ENCODE data around the gene MMP24. TPM values are rescaled to one million over a fixed set of nuclear protein-coding genes. Genes with fewer than 3 reads are reported as not detected.
"Not testable (repeated sequence)": the region's sequence is repeated elsewhere in the genome, so short reads cannot be mapped to it uniquely, and the experiment has no call there.

MMP24 gene
- total RNA-seq, 2 experiments from 2014 or later = not detected

DNA sequence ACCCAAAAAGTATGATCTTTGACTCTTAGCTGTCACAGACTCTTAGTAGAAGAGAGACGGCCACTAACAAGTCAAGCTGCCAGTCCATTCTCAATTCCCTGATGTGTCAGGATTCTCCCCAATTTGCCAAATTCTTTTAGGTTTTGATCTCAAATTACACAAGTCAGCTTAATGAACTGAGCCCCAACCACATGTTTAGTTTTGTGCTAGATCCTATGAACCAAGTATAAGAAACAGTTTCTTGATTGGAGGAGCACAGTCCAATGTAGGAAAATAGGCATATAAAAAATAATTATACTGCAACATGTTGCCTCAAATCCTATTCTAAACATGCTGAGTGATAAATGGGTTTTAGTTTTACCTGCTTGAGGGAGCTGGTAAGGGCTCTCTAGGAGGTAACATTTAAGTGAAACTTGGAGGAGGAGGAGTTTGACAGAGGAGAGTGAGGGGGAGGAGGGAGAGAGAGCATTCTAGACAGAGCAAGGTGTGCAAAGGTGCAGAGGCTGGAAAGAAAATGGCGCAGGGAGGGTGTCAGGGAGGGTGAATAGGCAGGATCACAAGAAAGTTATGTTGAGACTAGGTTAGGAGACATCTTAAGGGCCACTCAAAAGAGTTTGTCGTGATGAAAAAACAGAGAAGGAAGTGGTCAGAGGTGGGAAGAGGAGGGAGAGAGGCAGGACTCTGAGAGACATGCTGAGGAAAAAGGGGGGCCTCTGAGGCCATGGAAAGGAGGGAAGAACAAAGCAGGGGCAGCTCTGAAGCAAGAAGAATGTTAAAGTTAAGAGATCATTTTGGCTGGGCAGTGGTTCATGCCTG is 88.5 kb downstream of the MMP24 start:
- Mint-ChIP-seq H3K27me3 (no peaks in the 10 kb centered on the region), H3K9me3 (no peaks in the 10 kb centered on the region), H3K36me3 (peaks cover 4% of the 10 kb centered on the region), H3K27ac (peak overlapping the region; percentile 69), H3K4me3 (no peak overlapping the region), H3K4me1 (ENCODE audit: low read depth) (peaks cover 57% of the 10 kb centered on the region)
- DNase-seq = no peak
- ChIA-PET POLR2A (no interaction called here), CTCF (interaction anchor here (1.3 to 4.6 kb wide), 2 partner anchors 11 to 14 kb away, joined by 6 to 32 read pairs; no protein-coding TSS in a partner anchor)
- intact Hi-C loops (cut with micrococcal nuclease) = no loop called here

DNA sequence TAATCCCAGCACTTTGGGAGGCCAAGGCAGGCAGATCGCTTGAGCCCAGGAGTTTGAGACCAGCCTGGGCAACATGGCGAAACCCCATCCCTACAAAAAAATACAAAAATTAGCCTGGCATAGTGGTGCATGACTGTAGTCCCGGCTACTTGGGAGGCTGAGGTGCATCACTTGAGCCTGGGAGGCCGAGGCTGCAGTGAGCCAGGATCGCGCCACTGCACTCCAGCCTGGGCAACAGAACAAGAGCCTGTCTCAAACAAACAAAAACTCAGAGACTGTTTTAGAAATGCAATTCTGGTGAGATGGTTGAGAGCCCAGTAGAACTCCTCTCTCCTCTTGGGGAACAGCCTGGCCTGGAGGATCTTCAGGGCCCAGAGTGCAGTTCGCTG is 89.1 kb downstream of the MMP24 start:
- H3K4me3 Mint-ChIP-seq; intact Hi-C loops (cut with micrococcal nuclease); DNase-seq; H3K36me3 Mint-ChIP-seq; H3K27me3 Mint-ChIP-seq; H3K9me3 Mint-ChIP-seq: not testable (repeated sequence)
- POLR2A ChIA-PET = interaction anchor here (1.0 kb wide), 1 partner anchor 10 kb away, joined by 3 read pairs; no protein-coding TSS in a partner anchor
- H3K4me1 Mint-ChIP-seq (ENCODE audit: low read depth) = peaks cover 58% of the 10 kb centered on the region
- CTCF ChIA-PET = interaction anchor here (1.3 to 4.6 kb wide), 2 partner anchors 12 to 14 kb away, joined by 6 to 32 read pairs; no protein-coding TSS in a partner anchor
- H3K27ac Mint-ChIP-seq = peak overlapping the region; percentile 69

DNA sequence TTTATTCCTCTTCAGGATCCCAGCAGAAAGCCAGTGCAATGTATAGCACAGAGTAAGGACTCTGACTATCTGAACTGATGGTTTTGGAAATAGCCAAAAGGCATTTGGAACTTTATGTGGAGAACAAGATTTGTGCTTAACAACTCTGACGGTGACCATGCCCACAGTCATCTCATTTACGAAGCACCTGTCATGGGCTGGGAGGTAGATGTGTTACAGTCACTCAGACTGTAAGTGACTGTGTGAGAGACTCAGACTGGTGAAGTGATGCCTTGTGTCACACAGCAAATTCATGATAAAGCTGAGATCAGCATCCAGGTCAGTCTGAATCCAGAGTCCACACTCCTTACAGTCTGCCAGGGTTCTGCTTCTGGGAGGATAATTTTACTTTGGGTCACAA is 89.6 kb downstream of the MMP24 start:
- ChIA-PET CTCF (no interaction called here), POLR2A (interaction anchor here (1.0 kb wide), 1 partner anchor 10 kb away, joined by 3 read pairs; no protein-coding TSS in a partner anchor)
- no peaks in the 10 kb centered on the region for H3K27me3 Mint-ChIP-seq
- no peak for DNase-seq
- peaks cover 55% of the 10 kb centered on the region for H3K4me1 Mint-ChIP-seq (ENCODE audit: low read depth)
- no peak overlapping the region for H3K4me3 Mint-ChIP-seq
- intact Hi-C loops (cut with micrococcal nuclease) = no loop called here
- H3K36me3 Mint-ChIP-seq = peaks cover 4% of the 10 kb centered on the region
- no peaks in the 10 kb centered on the region for H3K9me3 Mint-ChIP-seq
- H3K27ac Mint-ChIP-seq = peak overlapping the region; percentile 6

DNA sequence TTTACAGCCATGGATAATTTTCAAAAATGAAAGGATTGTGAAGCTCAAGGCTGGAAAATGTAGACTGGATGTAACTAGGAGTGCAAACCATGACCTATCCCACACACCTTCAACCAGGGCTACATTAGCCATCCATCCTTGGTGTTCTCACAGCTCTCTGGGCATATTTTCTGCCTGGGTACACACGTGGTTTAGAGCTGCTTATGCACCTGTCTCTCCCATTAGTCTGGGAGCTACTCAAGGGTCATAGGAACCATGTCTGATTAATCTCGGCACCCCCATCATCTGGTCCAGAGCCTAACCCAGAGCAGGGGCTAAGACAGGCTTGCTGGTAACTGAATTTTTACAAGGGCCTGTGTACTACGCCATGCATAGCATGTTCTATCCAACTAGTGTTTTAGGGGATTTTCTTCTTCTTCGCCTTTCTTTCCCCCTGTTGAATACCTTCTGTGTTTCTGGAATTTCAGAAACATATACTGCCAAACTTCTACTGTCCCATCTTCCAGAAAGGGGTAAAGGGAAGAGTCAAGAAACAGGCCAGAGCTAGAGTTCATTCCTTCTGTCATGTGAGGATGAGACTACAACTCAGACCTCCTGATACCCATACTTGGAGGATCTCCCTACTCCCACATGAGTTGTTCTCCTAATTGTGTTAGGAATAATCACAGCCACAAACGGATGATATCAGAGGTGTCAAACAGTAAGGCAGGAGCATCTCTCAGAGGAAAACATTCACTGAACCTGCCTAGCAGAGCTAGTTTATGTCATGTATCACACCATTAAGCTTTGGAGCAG is 91.1 kb downstream of the MMP24 start:
- DNase-seq = no peak
- ChIA-PET POLR2A (no interaction called here), CTCF (interaction anchor here (1.5 to 3.0 kb wide), 3 partner anchors 10 to 14 kb away, joined by 8 to 22 read pairs (median 10); no protein-coding TSS in a partner anchor)
- H3K4me3 Mint-ChIP-seq = no peak overlapping the region
- H3K4me1 Mint-ChIP-seq (ENCODE audit: low read depth) = peaks cover 41% of the 10 kb centered on the region
- intact Hi-C loops (cut with micrococcal nuclease) = no loop called here
- peak overlapping the region; percentile 5 for H3K27ac Mint-ChIP-seq
- H3K36me3 Mint-ChIP-seq = peaks cover 3% of the 10 kb centered on the region
- no peaks in the 10 kb centered on the region for H3K9me3 Mint-ChIP-seq
- H3K27me3 Mint-ChIP-seq = no peaks in the 10 kb centered on the region

DNA sequence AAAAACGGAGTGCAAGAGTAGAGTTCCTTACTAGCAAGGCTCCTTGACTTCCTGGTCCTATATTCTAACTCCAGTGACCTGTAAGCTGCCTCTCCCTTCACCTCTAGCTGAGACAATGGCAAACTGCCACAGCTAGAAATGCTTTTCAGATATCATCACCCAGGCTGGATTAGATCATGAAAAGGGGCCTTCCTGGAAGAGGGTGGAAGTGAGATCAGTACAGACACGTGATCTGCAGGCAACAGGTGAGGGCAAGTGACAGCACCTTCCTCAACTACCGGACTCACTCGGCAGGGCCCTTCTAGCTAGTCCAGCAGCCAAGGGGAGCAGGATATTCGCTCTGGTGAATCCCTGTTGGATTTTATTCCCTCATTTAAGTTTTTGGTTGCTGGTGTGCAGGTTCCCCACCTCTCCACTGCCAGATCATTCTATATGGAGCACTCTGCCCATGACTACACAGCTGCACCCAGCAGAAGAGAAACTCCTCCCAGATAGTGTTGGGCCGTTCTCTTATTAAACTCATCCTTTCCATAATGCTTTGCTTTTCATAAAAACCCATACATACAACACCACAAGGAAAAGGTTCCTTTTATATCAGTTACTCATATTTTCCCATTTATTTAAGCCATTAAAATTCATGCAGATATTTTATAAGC is 92.1 kb downstream of the MMP24 start:
- intact Hi-C loops (cut with micrococcal nuclease) = no loop called here

DNA sequence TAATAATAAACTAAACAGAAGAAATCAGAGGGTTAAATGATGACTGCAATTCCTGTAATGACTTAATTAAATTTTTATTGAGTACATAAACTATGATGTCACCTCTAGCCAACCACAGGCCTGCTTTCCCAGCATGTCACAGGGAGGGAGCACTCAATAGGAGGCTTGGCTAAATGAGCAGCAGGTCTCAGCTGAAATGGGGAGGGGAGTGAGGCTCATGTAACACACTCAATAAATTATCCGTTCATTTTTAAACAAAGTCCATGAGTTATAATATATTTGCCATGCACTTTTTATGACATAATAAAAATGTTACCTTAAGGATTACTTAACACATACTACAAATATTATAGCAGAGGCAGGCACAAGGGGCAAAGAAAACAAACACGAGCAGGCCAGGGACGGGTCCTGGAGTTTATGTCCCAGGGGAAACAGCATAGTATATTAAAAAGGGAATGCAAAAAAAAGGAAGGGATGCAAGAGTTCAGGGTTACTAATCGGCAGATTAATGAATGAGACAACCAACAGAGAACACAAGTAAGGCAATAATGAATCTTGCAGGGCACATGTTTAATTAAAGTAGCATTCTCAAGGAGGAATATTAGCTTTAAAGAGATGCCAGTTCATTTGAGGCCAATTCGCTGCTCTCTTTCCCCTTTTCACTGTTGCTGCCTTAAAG is 92.8 kb downstream of the MMP24 start:
- H3K4me1 Mint-ChIP-seq (ENCODE audit: low read depth) = peaks cover 39% of the 10 kb centered on the region
- no peak for DNase-seq
- no peak overlapping the region for H3K27ac Mint-ChIP-seq
- CTCF ChIA-PET = interaction anchor here (1.7 to 3.0 kb wide), 3 partner anchors 10 to 15 kb away, joined by 7 to 22 read pairs (median 10); no protein-coding TSS in a partner anchor
- POLR2A ChIA-PET = no interaction called here
- no peaks in the 10 kb centered on the region for H3K36me3 Mint-ChIP-seq
- H3K4me3 Mint-ChIP-seq = no peak overlapping the region
- H3K27me3 Mint-ChIP-seq = no peaks in the 10 kb centered on the region
- intact Hi-C loops (cut with micrococcal nuclease) = no loop called here
- no peaks in the 10 kb centered on the region for H3K9me3 Mint-ChIP-seq

More for the DNA sequence above, 92.1 kb downstream of the MMP24 start:
- H3K36me3 Mint-ChIP-seq = peaks cover 1% of the 10 kb centered on the region
- DNase-seq = peak; percentile 21
- no peak overlapping the region for H3K4me3 Mint-ChIP-seq
- H3K4me1 Mint-ChIP-seq (ENCODE audit: low read depth) = peaks cover 44% of the 10 kb centered on the region
- ChIA-PET POLR2A (no interaction called here), CTCF (interaction anchor here (1.5 to 3.0 kb wide), 3 partner anchors 11 to 15 kb away, joined by 8 to 22 read pairs (median 10); no protein-coding TSS in a partner anchor)
- H3K9me3 Mint-ChIP-seq = no peaks in the 10 kb centered on the region
- no peak overlapping the region for H3K27ac Mint-ChIP-seq
- no peaks in the 10 kb centered on the region for H3K27me3 Mint-ChIP-seq

DNA sequence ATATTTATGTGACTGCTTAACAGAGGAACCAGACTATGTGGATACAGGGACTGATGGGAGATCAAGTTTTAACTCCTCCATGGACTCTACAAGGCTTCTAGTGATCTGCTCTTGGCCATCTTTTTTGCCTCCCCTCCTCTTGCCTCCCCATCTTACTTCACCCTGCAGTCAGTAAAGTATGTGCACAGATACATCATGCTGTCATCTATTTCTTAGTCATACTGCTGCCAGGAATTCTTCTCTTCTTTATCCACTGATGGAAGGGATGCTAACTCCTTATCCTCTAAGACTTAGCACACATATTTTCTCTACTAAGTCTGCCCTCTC is 93.3 kb downstream of the MMP24 start:
- POLR2A ChIA-PET = no interaction called here
- Mint-ChIP-seq H3K27ac (no peak overlapping the region), H3K4me3 (no peak overlapping the region), H3K36me3 (no peaks in the 10 kb centered on the region), H3K9me3 (no peaks in the 10 kb centered on the region), H3K4me1 (ENCODE audit: low read depth) (peaks cover 34% of the 10 kb centered on the region), H3K27me3 (no peaks in the 10 kb centered on the region)
- CTCF ChIA-PET = interaction anchor here (1.6 to 1.7 kb wide), 2 partner anchors 9 to 13 kb away, joined by 6 to 7 read pairs; no protein-coding TSS in a partner anchor
- no peak for DNase-seq
- intact Hi-C loops (cut with micrococcal nuclease) = no loop called here

DNA sequence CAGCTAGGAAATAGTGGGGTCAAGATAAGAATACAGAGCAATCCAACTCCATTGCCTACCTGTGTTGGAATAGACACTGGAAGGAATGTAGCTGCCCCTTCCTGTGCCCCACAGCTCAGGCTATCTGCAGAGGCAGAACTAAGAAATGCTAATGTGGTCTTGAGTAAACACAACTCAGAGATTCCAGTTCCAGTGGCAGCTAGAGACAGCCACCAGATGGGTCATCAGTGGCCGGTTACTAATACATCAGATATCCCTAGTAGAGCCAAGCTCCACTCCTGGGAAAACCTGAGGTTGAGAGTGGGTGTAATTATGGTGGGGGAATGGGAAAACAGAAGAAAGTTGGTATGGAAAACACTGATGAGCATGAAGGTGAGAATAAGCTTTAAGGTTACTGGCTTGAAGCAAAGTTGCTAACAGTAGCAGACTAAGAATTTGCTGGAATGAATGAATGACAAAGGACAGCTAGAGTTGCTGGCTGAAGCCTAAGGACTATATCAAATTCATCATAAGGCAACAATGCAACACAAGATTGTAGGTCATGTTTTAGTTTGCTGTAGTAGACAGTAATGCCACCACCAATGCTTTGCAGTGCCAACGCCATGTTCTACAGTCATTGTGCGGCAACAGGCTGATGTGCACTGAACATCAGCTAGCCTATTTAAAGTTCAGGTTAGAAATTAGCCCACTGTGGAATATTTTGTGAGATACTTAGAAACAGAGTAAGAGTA is 94.1 kb downstream of the MMP24 start:
- no peak overlapping the region for H3K4me3 Mint-ChIP-seq
- no peak for DNase-seq
- peaks cover 28% of the 10 kb centered on the region for H3K4me1 Mint-ChIP-seq (ENCODE audit: low read depth)
- POLR2A ChIA-PET = no interaction called here
- no peaks in the 10 kb centered on the region for H3K27me3 Mint-ChIP-seq
- H3K27ac Mint-ChIP-seq = no peak overlapping the region
- no peaks in the 10 kb centered on the region for H3K9me3 Mint-ChIP-seq
- intact Hi-C loops (cut with micrococcal nuclease) = no loop called here
- CTCF ChIA-PET = interaction anchor here (1.0 to 1.7 kb wide), 4 partner anchors 9 to 128 kb away, joined by 3 to 7 read pairs (median 6); no protein-coding TSS in a partner anchor
- H3K36me3 Mint-ChIP-seq = no peaks in the 10 kb centered on the region

DNA sequence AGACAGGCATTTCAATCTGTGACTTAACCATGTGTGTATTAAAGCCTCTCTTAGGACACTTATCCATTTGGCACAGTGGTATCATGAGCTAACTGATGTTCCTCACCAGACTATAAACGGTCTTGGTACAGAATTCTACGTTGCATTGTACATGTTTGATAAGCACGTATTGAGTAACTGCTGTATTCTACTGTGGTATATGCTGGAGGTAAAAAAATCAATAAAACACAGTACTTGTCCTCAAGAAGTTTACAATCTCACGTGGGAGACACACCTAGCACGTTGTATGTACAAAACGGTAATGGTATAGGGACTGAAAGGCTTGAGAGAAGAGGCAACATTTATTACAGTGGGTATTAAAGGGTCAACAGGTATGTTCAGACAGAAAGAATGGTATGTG is 98.9 kb downstream of the MMP24 start:
- CTCF ChIA-PET = interaction anchor here (0.6 kb wide), 1 partner anchor 20 kb away, joined by 3 read pairs; no protein-coding TSS in a partner anchor
- DNase-seq = no peak
- Mint-ChIP-seq H3K36me3 (no peaks in the 10 kb centered on the region), H3K9me3 (no peaks in the 10 kb centered on the region), H3K4me1 (ENCODE audit: low read depth) (peaks cover 31% of the 10 kb centered on the region), H3K27me3 (no peaks in the 10 kb centered on the region), H3K27ac (no peak overlapping the region), H3K4me3 (no peak overlapping the region)
- POLR2A ChIA-PET = no interaction called here
- intact Hi-C loops (cut with micrococcal nuclease) = no loop called here

DNA sequence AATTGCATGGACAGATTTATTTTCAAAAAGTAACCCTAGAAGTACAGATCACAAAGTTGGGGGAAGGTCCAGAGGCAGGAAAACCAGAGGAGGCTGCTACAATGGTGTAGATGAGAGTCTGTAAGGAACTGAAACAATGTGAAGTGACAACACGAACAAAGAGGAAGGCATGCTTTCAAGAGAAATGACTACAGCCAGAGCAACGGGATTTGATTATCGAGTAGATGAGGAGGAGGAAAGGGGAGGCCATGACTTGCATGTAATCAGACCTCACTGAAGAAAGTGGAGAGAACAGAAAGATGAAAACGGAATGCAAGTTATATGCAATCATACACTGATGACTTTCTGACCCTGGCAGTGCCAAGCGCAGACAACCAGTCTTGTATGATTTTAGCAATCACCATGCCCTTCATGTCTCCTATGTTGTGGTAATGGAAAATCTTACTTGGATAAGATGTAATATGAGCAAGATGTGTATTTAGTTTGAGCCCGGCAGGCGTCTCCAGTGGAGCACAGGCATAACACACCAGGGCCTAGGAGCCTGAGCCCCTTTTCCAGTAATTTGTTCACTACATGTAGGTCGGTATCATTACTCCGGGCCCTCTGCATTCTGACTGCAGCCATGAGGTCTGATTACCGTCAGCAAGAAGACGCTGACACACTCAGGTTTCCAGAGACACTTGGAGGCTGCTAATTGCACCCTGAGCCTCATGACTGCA is 99.7 kb downstream of the MMP24 start:
- intact Hi-C loops (cut with micrococcal nuclease) = no loop called here
- CTCF ChIA-PET = interaction anchor here (0.6 kb wide), 1 partner anchor 20 kb away, joined by 3 read pairs; no protein-coding TSS in a partner anchor
- H3K27ac Mint-ChIP-seq = peak overlapping the region; percentile 7
- POLR2A ChIA-PET = no interaction called here
- H3K4me1 Mint-ChIP-seq (ENCODE audit: low read depth) = peaks cover 35% of the 10 kb centered on the region
- no peak overlapping the region for H3K4me3 Mint-ChIP-seq
- no peak for DNase-seq
- no peaks in the 10 kb centered on the region for H3K27me3 Mint-ChIP-seq
- no peaks in the 10 kb centered on the region for H3K36me3 Mint-ChIP-seq
- H3K9me3 Mint-ChIP-seq = no peaks in the 10 kb centered on the region

All from activated CD4-positive, alpha-beta memory T cell treated with anti-CD3 and anti-CD28 coated beads for 36 hours (primary cell).